GM19372 (cell line): Measurements from ENCODE around the gene PTGES.
"Not testable (repeated sequence)": the region's sequence is repeated elsewhere in the genome, so short reads cannot be mapped to it uniquely, and the experiment has no call there.

Source experiments
- ATAC-seq: cut with Tn5 transposase; IDR thresholded peaks from one replicate; pipeline ENCODE4 v1.9.1; 2021; ENCODE audit warnings: mild to moderate bottlenecking, low read depth, moderate library complexity; ENCODE audit not compliant: unreplicated experiment

PTGES gene

DNA sequence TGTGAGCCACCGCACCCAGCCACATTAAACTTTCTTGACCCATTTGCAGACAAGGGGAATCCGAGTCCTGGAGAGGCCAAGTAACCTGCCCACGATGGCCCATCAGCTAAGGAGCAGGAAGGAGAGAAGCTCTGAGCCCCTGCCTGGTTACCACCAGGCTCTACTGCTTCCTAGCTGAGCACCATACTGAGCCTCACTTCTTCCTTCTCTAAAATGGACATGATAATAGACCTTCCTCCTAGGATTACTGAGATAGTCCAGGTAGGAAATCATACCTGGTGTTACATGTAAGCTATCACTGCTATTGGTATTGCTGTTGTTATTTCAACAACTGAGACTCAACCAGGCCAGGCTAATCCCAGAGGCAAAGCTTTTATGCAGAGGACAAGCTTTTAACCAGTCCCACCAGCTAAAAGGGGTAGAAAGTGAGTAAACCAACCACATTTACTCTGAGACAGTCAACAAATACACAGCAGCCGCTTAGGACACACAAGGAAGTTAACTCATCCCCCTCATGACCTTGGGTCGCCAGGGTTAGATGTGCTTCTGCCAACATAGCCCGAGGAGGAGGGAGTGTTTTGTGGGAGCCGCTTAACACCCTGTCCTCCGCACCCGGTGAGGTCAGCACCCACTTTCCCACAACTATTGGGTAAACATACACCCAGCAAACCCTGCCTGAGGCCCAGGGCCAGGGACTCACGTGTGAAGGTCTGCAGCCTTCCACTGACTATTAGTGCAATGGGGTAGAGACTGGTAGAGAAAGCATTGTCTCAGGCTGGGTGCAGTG, 20.6 kb upstream of the PTGES start:
- no peak for ATAC-seq

DNA sequence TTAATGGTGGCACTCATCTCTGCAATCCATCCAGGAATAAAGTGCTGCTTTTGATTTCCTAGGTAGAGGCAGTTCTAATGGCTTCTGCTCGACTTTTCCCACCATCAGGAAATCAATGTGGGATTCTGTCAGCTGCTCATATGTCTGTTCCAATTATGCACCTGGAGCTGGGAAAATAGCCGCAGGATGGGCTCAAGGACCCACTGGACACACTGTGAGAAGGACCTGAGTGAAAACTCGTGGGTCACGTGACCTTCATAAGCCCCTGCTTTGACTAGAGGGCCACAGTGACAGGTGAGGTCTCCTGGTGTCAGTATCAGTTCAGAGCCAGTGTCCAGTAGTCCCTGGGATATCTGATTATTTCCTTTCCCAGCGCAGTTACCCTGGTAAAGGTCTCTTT, 17.9 kb upstream of the PTGES start:
- no peak for ATAC-seq

DNA sequence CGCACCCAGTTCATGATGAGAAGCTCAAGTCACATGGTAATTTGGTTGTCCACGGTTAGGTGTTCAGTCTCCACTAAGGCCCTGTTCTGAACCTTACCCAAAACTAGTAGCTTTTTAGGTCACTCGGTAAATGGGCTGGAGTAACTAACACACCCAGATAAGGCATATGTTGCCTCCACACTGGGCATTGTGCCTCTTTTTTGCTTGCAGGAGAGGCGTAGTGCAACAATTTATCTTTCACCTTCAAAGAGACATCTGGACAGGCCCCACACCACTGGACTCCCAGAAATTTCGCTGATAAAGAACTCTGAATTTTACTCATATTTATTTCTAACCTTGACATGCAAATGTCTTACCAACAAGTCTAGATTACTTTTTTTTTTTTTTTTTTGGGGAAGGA, 16.8 kb upstream of the PTGES start:
- ATAC-seq, result no peak

DNA sequence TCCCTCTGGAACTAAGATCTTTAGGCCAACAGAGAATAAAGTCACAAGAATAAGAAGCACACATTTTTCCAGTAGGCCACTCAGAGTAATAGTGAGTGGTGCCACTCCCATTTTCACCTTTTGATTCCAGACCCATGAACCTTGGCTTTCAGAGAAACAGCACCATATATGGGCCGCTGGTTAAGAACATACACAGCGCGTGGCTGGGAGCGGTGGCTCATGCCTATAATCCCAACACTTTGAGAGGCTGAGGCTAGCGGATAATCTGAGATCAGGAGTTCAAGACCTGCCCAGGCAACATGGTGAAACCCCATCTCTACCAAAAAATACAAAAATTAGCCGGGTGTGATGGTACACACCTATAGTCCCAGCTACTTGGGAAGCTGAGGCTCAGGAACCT, 15.6 kb upstream of the PTGES start:
- no peak for ATAC-seq

DNA sequence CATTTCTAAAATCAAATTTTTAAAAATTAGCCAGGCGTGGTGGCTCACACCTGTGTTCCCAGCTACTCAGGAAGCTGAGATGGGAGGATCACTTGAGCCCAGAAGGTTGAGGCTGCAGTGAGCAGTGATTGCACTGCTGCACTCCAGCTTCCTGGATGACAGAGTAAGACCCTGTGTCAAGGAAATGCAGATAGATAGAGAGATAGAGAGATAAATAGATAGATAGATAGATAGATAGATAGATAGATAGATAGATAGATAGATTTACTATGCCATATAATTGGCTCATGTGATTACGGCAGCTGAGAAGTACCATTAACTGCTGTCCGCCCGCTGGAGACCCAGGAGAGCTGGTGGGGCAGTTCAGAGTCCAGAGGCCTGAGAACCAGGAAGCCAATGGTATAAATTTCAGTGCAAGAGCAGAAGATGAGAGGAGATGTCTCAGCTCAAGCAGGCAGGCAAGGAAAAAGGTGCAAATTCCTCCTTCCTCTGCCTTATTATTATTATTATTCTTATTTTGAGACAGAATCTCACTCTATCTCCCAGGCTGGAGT, 13.0 kb upstream of the PTGES start:
- no peak for ATAC-seq

DNA sequence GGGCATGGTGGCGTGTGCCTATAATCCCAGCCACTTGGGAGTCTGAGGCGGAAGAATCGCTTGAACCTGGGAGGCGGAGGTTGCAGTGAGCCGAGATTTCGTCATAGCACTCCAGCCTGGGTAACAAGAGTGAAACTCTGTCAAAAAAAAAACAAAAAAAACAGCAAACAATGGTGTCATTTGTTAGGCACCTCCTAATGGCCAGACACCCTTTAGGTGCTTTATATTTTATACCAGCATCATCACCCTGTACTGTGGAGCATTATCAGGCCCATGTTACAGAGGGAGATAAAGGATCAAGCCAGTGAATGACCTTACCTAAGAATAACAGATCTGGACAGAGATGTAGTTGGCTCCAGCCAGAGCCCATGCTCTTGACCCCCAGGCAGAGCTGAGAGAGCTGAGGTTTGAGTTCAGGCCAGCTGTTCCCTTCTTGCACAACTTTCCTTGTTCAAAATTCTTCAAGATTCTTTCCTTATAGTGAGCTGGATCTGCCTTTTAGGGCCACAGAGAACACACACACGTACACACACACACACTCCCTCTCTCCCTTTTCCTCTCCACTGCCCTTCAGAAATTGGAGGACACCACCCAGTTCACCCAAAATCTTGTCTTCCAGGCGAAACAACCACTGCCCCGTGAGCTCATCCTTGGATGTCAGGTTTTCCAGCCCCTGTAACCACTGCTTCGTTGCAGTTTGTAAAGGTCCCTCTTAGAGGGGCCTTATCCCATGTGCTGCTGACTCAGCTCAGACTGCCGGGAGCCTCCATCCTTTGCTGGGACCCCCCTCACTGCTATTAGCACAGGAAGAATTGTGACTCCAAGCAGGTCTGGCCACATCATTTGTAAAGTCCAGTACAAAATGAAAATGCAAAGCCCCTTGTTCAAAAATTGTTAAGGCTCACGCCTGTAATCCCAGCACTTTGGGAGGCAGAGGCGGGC, 10.4 kb upstream of the PTGES start:
- no peak for ATAC-seq

DNA sequence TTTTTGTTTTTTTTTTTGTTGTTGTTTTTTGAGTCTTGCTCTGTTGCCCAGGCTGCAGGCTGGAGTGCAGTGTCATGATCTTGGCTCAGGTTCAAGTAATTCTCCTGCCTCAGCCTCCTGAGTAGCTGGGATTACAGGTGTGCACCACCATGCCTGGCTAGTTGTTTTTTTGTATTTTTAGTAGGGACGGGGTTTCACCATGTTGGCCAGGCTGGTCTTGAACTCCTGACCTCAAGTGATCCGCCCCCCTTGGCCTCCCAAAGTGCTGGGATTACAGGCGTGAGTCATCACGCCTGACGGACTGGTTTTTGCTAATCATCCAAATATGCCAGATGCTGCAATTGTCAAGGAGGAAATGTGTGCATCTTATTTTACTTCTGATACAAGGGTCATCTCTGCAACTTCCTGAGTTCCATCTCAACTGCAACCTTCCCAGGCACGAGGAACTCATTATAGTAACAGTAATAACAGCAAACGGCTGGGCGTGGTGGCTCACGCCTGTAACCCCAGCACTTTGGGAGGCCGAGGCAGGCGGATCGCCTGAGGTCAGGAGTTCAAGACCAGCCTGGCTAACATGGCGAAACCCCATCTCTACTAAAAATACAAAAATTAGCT, 9.6 kb upstream of the PTGES start:
- not testable (repeated sequence) for ATAC-seq

DNA sequence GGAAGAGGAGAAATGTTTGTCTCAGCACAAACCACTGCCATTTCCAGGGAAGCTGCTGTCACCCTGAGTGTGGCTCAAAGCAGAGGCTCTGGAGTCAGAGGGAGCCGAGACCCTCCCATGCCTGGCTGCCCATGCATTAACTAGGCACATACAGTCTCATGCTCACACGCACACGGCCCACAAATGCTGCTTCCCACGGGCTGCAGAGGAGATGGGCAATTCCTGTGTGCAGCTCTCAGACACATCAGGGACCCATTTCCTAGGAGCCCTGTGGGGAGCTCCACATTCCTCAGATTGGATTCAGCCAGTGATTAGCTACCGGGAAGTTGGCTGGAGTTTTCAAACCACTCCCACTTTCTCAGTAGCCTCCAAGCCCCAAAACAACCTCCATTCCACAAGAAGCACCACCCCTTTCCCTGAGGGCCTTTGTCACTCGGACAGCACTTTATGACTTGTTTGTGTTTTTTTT, 9.1 kb upstream of the PTGES start:
- ATAC-seq, result no peak

DNA sequence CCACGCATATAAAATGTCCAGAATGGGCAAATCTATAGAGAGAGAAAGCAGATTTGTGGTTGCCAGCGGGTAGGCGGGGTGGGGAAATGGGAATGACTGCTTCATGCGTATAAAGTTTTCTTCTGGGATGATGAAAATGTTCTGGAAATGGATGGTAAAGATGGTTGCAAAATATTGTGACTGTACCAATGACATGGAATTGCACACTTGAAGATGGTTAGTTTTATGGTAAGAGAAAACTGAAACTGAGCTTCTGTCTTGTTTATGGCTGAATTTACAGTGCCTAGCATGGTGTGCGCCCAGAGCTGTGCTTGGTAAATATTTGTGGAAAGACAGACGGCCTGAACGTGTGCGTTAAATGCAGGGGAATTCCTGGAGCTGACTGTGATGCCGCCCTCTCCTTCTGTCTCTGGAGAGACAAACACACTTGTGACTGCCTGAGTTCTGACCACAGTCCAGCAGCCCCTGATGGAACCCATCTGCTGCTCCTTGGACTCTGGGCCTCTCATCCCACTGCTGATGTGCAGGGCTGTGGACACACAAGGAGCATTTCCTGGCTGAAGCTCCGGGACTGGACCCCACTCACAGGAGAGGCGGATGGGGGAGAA, 8.6 kb upstream of the PTGES start:
- no peak for ATAC-seq

DNA sequence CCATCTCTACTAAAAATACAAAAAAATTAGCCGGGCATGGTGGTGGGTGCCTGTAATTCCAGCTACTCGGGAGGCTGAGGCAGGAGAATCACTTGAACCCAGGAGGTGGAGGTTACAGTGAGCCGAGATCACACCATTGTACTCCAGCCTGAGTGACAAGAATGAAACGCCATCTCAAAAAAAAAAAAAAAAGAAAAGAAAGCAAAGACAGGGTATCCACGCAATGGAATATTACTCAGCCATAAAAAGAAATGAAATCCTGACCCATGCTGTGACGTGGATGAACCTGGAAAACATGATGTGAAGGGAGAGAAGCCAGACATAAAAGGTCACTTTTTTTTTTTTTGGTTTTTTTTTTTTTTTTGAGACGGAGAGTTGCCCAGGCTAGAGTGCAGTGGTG, 7.9 kb upstream of the PTGES start:
- not testable (repeated sequence) for ATAC-seq

DNA sequence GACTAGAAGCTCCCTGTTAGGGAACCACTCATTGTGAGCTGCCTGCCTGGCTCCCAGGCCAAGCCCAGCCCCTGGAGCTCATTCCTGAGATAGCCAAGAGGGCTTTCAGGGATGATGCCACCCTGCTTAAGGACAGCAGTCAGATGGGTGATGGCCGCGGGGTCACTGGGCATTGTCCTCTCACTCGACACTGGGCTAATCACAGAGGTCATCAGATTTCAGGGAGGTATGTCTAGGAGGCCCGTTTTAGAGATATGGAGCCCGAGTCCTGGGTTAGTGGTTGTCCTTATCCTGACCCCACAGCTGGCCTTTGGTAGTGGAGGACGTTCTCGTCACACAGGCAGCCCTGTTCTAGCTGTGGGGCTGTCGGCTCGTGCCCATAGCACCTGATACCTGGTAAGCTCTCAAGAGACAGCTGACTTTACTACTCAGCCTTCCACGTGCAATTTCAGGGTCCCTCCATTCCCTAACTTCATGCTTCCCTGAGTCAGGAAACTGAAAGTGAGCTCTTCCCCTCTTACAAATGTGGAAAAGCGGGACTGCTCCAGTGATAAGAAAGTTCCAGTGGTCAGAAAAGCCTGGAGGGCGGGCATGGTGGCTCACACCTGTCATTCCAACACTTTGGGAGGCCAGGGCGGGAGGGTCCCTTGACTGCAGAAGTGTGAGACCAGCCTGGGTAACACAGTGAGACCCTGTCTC, 7.1 kb upstream of the PTGES start:
- no peak for ATAC-seq

DNA sequence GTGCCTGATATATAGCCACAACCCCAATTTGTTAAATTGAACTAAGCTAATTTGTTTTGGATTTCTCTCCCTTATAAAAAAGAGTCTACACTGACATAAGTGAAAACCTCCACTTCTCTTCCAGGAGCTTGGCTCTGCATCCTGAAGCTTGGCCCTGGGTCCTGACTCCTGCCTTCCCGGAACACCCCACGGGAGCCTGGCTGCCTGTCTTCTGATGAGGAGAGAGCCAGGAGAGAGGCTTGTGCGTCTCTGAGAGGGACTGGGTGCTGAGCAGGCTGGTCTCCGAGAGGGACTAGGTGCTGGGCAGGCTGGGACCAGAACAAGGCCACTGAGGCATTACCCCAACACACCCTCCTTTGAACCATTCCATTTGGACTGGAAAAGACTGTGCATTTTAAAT, 6.5 kb upstream of the PTGES start:
- ATAC-seq, result no peak

DNA sequence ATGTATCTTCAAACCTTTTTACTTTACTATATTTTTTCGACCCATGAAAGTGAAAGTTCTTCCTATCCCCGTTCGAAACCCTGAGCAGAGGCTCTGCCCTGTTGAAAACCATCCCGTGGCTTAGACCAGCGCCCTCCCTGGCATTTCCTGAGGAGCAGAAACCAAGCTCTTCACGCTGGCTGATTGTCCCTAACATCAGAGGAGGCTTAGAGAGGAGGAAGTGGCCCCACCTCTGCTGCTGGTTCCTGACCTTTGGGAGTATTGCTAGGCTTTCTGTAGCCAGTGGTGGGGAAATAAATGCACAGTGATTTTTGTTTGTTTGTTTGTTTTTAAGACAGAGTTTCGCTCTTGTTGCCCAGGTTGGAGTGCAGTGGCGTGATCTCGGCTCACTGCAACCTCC, 4.2 kb upstream of the PTGES start:
- no peak for ATAC-seq

DNA sequence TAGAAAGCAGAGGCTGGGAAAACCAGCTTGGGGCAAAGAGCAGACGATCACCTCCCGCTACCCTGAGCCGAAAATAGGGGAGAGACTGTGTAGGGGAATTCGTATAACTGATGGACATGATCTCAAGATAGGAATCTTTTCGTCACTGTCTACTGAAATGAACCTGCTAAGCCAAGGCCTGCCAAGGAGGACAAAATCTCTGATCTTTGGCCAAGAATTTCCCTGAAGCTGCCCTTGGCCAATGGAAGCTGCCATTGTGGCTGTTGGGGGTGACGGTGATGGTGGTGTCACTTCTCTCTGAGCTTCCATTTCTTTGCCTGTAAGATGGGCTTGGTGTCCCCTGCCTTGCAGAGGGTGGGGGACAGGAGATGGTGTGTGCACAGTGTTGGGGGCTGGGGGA, 3.3 kb upstream of the PTGES start:
- no peak for ATAC-seq

DNA sequence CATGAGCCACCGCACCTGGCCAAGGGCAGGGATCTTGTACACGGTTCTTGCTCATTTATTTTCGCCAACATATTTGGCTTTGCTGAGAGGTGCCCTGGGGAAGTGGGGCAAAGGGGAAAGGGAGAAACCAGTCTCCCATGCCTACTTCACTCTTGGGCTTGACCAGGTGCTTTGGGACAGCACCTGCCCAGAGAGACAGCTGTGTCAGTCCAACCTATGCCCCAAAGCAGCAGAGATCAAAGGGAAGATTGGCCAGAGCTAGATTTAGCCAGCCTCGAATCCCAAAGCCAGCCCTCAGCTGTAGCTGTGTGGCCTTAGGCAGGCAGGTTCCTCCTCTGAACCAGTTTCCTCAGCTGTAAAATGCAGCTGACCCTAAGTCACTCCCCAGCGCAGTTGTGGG, 2.3 kb upstream of the PTGES start:
- no peak for ATAC-seq

DNA sequence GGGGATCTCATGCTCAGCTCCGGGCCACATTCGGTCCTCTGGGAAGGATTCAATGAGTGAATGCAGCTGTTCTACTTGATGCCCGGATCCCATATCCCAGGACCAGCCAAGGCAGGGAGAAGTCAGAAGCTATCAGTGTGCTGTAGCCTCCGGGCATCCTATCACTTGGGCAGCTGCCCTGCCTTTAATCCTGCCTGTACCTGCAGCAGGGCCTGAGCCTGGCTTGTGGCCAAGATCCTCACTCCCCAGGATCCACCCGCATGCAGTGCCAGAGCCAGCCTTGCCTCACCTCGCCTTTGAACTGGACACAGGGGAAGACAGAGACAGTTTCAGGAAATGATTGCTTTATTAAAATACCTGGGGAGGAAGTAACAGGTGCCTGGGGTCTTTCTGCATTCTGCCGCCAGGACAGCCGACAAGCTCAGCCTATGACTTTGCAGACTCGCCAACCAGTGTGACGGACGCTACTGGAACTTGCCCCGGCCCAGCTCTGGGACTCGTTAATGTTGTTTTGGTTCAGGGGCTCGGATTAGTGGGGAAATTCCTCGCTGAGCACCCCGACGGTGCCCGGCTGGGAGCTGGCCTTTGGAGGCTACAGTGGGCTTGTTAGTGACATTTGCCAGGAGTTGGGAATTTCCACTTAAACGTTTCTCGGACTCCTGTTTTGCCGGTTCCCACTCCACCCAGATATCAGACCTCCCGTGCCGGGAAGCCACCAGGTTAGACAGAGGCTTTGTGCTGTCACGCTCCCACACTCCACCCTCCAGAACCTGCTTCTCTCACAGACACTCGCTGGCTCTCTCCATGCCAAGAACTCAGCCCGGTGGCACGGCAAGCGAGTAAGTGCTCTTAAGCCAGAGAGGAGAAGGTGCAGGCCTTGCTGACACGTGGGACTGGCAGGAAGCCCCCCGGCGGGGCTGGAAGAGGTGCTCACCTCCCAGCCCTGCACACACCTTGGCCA, 721 bp downstream of the PTGES start:
- ATAC-seq, result no peak

DNA sequence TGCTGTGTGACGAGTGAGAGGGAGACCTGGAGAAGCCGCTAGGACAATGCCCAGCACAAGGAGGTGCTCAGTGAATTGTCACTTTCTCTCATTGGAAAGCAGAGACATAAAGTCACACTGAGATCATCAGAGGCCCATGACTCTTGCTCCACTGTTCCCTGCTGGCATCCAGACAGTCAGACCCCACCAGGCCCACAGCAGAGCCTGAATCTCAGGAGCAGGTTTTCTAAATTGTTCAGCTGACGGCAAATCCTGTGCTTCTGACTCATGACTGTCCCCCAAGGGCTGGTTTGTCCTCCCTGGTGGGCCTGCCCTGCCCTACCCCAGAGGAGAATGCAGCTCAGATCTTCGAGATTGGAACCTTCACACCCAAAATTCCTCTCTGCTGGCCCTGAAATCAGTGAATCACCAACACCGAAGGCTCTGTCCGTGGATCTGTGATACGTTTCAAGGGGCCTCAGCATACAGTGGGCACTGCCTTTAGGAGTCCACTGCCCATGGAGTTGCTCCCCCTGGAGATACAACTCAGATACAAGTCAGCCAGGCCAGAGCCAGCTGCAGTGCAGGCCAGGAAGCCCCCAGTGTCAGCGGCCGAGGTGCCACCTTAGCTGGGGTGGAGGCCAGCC, 2.7 kb downstream of the PTGES start:
- no peak for ATAC-seq

DNA sequence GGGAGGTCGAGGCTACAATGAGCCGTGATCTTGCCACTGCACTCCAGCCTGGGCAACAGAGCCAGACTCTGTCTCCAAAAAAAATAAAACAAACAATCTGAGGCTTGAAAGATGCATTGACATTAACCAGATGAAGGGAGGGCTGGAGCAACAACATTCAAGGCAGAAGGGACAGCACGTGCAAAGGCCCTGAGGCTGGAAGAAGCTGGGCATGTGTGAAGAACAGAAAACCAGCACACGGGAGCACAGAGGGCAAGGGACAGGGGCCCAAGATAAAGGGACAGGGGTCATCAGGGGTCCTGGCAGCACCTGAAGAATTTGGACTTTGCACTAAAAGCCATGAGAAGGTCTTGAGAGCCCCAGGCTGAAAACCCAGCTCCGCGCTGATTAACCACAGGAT, 3.3 kb downstream of the PTGES start:
- no peak for ATAC-seq
